ENCODE data around the gene STXBP6.
"Not testable (repeated sequence)": the region's sequence is repeated elsewhere in the genome, so short reads cannot be mapped to it uniquely, and the experiment has no call there.

Gene STXBP6

GRCh38 chr14:24986206-24986893 lies 63.6 kb downstream of the STXBP6 start:
- DNase-seq (ENCODE audit: low read depth, low spot score): no peak

GRCh38 chr14:24984846-24985589 lies 64.9 kb downstream of the STXBP6 start:
- no peak for DNase-seq (ENCODE audit: low read depth, low spot score)

GRCh38 chr14:24982472-24983155 lies 67.3 kb downstream of the STXBP6 start:
- DNase-seq (ENCODE audit: low read depth, low spot score): no peak

DNA sequence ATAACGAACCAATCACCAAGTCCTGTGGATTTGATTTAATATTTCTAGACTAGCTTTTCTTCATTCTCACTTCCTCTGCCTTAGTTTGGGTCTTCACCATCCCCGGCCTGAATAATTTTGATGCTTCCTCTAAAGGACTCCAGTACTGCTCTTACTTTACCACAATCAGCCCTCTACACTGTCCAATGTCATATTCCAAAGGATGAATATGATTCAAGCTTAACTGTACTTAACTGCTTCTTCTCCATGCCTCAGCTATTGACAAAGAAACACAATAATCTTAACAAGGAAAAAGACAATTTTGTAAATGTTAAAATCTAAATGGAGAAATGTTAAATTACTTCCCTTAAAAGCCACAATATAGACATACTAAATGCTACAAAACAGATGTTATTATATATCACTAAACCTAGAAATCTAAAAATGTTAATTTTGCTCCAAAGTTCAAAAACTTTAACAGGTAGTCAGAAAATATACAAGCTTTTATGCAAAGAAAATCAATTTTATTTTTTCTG lies 70.2 kb downstream of the STXBP6 start:
- DNase-seq (ENCODE audit: low read depth, low spot score): no peak

- DNase-seq (ENCODE audit: low read depth, low spot score): no peak
These were observed 70.9 kb downstream of the STXBP6 start for GRCh38 chr14:24978862-24979724.

- no peak for DNase-seq (ENCODE audit: low read depth, low spot score)
These were observed 73.3 kb downstream of the STXBP6 start for GRCh38 chr14:24976602-24977001.

DNA sequence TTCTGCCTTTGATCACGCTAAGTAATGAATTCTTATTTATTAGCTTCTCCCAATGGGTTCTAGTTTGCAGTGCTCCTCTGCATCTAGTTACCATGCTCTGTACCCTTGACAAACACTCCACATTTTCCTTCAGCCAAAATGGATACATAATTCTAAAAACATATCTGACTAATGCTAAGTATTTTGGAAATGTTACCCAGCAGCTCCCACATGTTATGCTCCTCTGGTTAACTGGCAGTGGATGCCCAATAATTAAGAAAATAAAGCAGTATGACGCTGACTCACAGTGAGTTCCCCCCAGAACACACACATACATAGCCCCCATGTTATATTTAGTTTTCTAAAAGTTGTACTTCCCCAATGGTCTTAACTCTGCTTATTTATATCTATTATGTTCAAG lies 74.6 kb downstream of the STXBP6 start:
- no peak for DNase-seq (ENCODE audit: low read depth, low spot score)

DNA sequence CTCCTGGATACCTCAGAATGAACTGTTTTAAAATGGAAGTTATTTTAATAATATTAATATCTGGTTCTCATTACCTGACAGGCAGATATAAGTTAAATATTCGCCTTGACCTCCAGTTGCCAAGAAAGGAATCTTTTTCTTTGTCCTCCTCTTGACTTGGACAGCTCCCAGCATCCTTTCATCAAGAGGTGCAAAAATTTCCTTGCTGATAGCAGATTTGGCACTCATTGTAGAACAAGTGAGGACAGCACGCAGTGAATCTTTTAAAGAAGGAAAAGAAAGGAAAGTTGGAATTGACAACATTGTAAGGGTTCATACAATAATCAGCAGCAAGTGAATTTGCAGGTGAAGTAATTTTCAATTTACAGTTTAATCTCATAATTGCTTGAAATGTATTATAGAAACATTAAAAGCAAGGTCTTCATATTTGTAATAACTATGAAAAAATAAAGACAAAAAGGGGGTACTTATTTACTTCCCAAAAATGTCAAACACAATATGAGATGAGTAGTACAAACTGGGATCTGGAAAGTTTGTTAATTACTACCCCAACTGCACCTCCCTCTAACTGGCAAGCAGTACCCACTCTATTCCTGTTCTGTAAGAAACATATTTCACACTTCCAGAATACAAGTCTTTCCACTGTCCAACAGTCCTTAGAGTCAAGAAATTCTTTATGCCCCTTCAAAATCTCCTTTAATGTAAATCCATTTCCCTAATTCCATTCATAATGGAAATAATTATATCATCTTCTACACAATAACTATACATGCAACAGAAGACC lies 75.2 kb downstream of the STXBP6 start:
- no peak for DNase-seq (ENCODE audit: low read depth, low spot score)

DNA sequence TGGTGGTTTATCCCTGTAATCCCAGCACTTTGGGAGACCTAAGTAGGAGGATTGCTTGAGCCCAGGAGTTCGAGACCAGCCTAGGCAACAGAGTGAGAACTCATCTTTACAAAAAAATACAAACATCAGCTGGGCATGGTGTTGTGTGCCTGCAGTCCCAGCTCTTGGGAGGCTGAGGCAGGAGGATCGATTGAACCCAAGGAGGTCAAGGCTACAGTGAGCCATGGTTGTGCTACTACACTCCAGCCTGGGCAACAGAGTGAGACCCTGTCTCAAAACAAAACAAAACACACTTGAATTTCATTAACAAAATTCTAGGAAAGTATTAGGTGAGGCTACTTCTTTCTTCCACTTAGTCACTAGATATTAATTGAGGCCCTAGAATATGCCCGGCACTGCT lies 77.1 kb downstream of the STXBP6 start:
- no peak for DNase-seq (ENCODE audit: low read depth, low spot score)

DNA sequence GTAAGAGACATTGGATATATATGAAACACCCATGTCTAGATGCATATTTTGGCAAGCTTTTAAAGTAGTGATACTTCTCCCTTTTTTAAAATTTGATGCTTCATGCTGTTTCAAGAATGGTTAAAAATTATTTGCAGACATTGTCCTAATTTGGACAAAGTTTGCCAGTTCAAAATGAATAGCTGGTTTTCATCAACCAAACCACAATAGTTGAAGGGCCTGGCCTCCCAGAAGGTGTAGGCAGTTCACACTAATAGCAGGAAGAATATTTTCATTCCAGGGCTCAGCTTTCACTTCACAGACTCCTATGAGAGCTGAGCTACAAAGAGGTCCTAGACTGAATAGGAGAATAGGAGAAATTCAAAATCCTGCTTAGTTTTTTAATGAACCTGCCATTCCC lies 78.7 kb downstream of the STXBP6 start:
- DNase-seq (ENCODE audit: low read depth, low spot score): no peak

DNA sequence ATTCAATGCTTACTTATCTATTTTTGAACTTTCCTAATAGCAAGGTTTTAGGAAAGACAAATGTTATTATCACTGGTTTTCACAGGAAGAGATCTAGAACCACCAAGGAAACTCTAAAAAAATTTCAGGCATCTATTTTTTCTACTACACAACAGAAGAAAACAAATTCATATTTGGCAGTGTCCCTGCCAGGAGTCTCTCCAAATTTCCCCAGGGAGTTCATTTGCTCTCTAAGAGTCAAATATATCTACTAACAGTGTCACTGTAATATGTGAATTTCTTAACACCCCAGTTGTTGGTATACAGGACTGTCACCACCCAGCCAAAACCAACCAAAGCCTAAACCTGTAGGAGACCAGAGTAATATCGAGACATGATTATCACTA lies 83.4 kb downstream of the STXBP6 start:
- no peak for DNase-seq (ENCODE audit: low read depth, low spot score)

DNA sequence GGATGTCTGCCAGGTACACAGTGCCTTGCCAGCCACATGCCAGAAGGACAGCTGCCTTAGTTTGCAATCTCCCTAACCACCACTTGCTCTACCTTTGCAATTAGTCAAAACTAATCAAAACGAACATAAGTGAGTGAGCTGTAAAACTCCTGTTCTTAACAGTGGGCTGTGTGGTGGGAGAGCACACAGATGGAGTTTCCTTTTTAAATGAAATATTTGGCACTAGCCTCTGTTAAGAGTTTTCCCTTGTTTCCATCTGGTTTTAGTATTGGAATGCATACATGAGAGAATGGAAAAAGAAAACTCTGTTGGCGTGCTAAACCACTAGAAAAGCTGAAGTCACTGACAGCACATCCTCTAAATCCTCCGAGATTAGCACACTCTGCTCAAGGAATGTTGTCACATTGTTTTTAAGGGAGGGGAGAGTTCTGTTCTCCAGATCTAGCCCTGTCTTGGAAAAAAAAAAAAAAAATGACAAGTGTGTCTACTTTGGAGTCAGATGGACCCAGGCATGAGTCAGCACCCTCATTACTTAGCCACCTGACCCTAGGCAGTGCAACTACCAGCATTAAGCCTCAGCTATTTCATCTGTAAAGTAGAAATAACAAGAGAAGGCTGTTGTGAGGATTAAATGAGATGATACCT lies 83.9 kb downstream of the STXBP6 start:
- DNase-seq (ENCODE audit: low read depth, low spot score): no peak

- DNase-seq (ENCODE audit: low read depth, low spot score): no peak
These were observed 84.4 kb downstream of the STXBP6 start for GRCh38 chr14:24965578-24965933.

- no peak for DNase-seq (ENCODE audit: low read depth, low spot score)
These were observed 85.4 kb downstream of the STXBP6 start for GRCh38 chr14:24964591-24964990.

DNA sequence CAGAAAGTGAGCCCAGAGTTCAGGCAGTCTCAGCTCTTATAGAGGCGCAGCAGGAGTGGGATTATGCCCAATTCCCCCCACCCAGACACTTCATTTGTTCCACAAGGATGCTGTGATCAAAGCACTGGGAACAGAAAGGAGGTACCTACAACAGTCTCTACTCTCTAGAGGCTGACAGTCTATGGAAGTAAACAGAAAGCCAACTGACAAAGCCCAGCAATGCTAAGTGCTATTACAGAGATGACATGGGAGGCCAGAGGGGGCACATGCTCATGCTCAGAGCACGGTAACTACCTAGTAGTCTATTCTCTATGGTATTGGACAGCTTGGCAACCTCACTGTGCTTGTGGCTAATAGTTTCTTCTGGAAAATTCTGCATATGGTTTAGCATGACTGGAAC lies 85.9 kb downstream of the STXBP6 start:
- DNase-seq (ENCODE audit: low read depth, low spot score): no peak

DNA sequence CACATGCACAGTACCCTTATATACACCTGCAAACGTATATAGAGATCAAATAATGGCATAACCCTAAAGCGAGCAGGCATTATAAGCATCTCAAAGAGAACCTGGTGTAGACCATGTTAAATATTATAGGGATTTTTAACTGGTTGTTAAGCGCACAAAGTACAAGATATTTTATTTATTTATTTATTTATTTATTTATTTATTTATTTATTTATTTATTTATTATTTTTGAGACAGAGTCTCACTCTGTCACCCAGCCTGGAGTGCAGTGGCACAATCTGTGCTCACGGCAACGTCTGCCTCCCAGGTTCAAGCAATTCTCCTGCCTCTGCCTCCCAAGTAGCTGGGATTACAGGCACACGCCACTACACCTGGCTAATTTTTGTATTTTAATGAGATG lies 87.8 kb downstream of the STXBP6 start:
- DNase-seq (ENCODE audit: low read depth, low spot score): not testable (repeated sequence)

DNA sequence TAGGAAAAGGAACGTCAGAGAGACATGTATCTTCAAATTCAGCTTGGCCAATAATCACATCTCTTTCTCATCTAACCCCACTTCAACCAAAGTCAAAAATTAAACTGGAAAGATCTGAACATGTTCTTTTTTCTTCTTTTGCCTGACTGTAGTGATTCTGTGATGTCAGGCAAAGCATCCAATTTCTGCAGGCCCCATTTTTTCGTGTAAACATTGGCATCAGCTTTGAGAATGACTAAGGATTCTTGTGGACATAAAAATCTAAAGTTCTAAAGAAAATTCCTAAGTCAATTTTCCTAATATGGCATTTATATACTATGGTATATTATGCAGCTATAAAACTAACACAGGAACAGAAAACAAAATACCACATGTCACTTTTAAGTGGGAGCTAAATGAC lies 89.1 kb downstream of the STXBP6 start:
- no peak for DNase-seq (ENCODE audit: low read depth, low spot score)

- DNase-seq (ENCODE audit: low read depth, low spot score): no peak
These were observed 90.1 kb downstream of the STXBP6 start for GRCh38 chr14:24959791-24960331.

DNA sequence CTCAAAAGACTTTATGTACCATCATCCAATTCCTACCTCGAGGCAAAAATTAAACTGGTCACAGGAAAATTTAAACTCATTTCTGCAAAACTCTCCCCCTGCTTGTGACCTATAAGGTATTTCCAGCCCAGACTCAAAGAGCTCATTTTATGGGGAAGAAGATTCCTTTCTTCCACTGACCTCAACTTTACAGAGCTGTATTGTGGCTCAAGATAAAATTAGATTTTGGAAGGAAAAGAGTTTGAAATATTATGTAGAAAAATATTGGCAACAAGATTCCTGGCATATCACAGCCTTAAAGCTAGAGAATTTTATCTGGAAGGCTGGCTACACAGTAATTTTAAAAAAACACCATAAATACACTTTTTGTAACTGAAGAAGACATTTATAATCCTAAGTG lies 91.7 kb downstream of the STXBP6 start:
- no peak for DNase-seq (ENCODE audit: low read depth, low spot score)

- no peak for DNase-seq (ENCODE audit: low read depth, low spot score)
These were observed 92.1 kb downstream of the STXBP6 start for GRCh38 chr14:24957814-24958213.

Data from smooth muscle cell of the brain vasculature (primary cell).